HFF-Myc (cell line): Measurements from ENCODE around the gene SIRPB1.

Source experiments
- DNase-seq: peaks from one replicate; pipeline ENCODE4 v3.0.0-alpha.2; 2011; ENCODE audit warnings: low read depth; ENCODE audit errors: extremely low read depth
- H3K4me3 ChIP-seq: replicated peaks from 2 replicates; pipeline ENCODE4 v1.5.1; 2011; ENCODE audit warnings: low read depth, mild to moderate bottlenecking, control low read depth, low read length
- CTCF ChIP-seq: IDR thresholded peaks from 2 replicates; pipeline ENCODE4 v1.5.1; 2012; ENCODE audit warnings: mild to moderate bottlenecking, low read depth, low read length, control low read depth; ENCODE audit errors: missing control alignments

Gene SIRPB1

DNA sequence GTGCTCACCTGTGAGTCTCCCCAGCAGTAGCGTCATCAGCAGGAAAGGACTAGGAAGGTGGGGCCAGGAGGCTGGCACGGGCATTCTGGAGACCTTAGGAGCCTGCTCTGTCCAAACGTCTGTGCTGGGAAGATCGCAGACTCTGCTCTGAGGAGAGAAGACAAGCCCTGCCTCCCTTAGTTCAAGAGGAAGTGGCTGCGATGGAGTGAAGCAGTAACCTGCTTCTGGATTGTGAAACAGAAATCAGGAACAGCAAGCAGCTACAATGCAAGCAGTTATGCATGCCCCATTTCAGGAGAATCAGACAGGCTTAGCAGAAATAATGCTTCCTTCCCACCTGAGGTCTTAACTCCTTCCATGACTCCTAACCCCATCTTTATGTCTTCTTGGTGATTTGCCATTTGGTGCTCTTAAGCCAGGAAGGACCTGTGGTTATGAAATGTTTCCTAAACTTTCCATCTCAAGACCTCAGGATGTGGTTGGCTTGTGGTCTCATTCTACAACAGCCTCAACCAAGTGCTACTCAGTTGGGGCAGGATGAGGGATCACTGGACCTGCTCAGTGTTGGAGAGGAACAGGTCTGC lies at the start of gene SIRPB1:
TSS of gene SIRPB1 (minus strand) at position 149 of the 584 bp plus-strand sequence. CDS start at position 84, 65 bp downstream.
- no peak within 1 kb of the TSS for H3K4me3 ChIP-seq
- TF ChIP-seq CTCF: no peak
- no peak for DNase-seq

- no peak for TF ChIP-seq CTCF
- H3K4me3 ChIP-seq: no peak overlapping the region
- no peak for DNase-seq
These were observed 49.5 kb upstream of the SIRPB1 start for GRCh38 chr20:1669304-1669703.

DNA sequence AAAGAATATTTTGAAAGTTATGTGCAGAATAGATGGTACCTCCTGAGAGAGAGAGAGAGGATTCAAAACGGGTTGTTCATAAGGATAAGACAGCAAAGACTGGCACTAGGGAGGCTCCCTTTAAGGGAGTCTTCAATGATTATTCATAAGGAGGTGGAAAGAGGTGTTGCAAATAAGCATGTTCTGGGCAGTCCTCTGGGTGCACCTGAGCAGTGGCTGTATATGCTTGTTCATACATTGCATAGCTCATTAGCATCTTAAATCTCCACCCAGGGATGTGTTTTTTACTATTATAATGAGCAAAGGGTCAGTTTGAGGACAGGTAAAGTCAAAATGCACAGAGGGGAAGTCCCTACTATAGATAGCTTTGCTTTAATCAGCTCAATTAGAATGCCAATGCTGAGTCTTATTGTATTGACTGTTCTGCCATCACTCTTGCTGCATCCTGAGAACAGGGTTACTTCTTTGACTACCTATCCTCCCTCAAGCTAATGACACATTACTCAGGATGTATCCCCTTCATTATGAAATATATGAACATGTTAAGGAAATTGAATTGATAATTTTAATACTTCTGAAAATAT lies 47.8 kb upstream of the SIRPB1 start:
- no peak for DNase-seq
- no peak for TF ChIP-seq CTCF
- H3K4me3 ChIP-seq: no peak overlapping the region

DNA sequence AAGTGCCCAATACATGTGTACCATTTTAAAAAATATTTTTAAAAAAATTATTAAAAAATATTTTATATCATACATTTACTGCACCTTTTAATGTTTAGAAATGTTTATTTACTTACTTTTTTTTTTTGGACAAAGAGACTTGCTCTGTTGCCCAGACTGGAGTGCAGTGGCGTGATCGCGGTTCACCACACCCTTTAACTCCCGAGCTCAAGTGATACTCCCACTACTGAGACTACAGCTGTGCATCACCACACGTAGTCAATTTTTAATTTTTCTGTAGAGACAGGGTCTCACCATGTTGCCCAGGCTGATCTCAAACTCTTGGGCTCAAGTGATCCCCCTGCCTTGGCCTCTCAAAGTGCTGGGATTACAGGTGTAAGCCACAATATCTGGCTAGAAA lies 47.0 kb upstream of the SIRPB1 start:
- no peak for TF ChIP-seq CTCF
- DNase-seq: no peak
- no peak overlapping the region for H3K4me3 ChIP-seq

- no peak for DNase-seq
- no peak for TF ChIP-seq CTCF
- H3K4me3 ChIP-seq: no peak overlapping the region
These were observed 45.5 kb upstream of the SIRPB1 start for GRCh38 chr20:1665345-1665744.

DNA sequence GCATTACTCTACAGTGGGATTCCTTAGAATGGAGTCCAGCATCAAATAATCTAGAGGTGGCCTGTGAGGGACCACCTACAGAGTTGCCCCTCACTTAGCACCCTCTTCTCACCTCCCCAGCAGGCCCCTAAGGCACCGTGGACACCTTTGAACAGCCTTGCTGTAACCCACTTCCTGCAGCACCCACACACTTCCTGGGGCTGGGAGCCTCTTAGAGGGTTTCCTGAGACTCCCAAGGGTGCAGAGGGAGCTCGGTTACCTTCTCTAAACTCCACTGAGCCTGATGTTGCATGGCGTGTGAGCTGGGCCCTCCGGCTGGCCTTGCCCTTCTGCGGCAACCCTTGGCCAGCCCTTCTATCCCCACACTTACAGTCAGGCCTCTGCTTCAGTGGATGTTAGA lies 45.1 kb upstream of the SIRPB1 start:
- H3K4me3 ChIP-seq: no peak overlapping the region
- no peak for DNase-seq
- no peak for TF ChIP-seq CTCF

DNA sequence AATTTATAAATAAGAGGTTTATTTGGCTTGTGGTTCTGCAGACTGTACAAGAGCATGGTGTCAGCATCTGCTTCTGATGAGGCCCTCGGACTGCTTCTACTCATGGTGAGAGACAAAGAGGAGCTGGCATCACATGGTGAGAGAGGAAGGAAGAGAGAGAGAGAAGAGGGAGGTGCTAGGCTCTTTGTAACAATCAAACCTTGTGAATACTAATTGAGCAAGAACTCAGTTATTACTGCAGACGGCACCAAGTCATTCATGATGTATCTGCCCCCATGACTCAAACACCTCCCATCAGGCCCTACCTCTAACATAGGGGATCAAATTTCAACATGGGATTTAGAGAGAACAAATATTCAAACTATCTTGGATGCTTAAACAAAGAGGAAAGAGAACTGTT lies 44.1 kb upstream of the SIRPB1 start:
- no peak for DNase-seq
- H3K4me3 ChIP-seq: no peak overlapping the region
- no peak for TF ChIP-seq CTCF
